Ovary (tissue), 9 donors: ENCODE measurements around the gene SYK. TPM values are rescaled to one million over a fixed set of nuclear protein-coding genes. Genes with fewer than 3 reads are reported as not detected.

Experiments used
- DNase-seq, 5 donors: peaks; one replicate each; pipeline ENCODE4 v3.0.0-alpha.2; 2019 to 2020
- H3K27ac ChIP-seq, 2 donors: fragments of 200-600 bp; one replicate each; pipeline versions ENCODE4 v1.5.1 to v1.8.0; 2019 to 2022
- H3K27me3 ChIP-seq: fragments of 200-600 bp; one replicate; pipeline ENCODE4 v1.8.0; 2022
- H3K36me3 ChIP-seq: fragments of 200-600 bp; sonication (generic); one replicate; pipeline ENCODE4 v1.5.1; 2019
- H3K4me1 ChIP-seq: one replicate; pipeline ENCODE4 v1.8.1; 2013; ENCODE audit warnings: mild to moderate bottlenecking, moderate library complexity; ENCODE audit not compliant: insufficient read depth
- H3K4me3 ChIP-seq: fragments of 200-600 bp; sonication (generic); one replicate; pipeline ENCODE4 v1.5.1; 2017
- H3K9me3 ChIP-seq, 2 donors: fragments of 200-600 bp in 1 of 2; sonication (generic) in 1 of 2; one replicate each; pipeline versions ENCODE4 v1.5.1 to v1.8.1; 2013 to 2019; ENCODE audit warnings: mild to moderate bottlenecking in 1 of 2, moderate library complexity in 1 of 2
- EP300 ChIP-seq: sonication (generic); formaldehyde crosslinking; IDR thresholded peaks from one replicate; pipeline ENCODE4 v1.6.1; 2017; ENCODE audit warnings: antibody characterized with exemption
- POLR2A ChIP-seq: fragments of 450-650 bp; IDR thresholded peaks from one replicate; pipeline ENCODE4 v1.6.1; 2017; ENCODE audit warnings: antibody characterized with exemption, mild to moderate bottlenecking, moderate library complexity
- WGBS, 3 donors: extraction: QIAGEN DNeasy Blood & Tissue Kit in 1 of 3; methylation state at CpG; one replicate each; pipeline versions ENCODE4 v1.1.5 to v1.1.7; 2013 to 2017; 5-methylcytosine and 5-hydroxymethylcytosine counted together
- intact Hi-C, 4 donors: fragments of 100-400 bp; cut with DNase I; formaldehyde crosslinking; loops; one replicate each; pipeline versions ENCODE4 v1.11.0 to v1.15.1; 2022 to 2023
- polyA plus RNA-seq, 2 donors: library from polyadenylated mRNA; stranded (reverse); fragments of 200-250 nt in 1 of 2; fragments of 350-450 nt in 1 of 2; fragmentation: Illumina TruSeq in 1 of 2; extraction: RNeasy Lipid Tissue Mini Kit (QIAGEN cat#74804) in 1 of 2; gene quantifications; one replicate each; pipeline ENCODE4 v1.2.3, GENCODE V29; 2013 to 2014
- total RNA-seq, 7 donors: library from RNA; depleted of rRNA in 2 of 7; stranded (reverse); fragments of >200 nt in 2 of 7; fragmentation: NEBNext Ultra II Directional in 3 of 7; extraction: Animal tissue kit (Norgen Biotek cat#: 25700) in 3 of 7; gene quantifications; one replicate each; pipeline versions ENCODE4 v1.1.0 to v1.2.4, GENCODE V29; 2016 to 2023
- TF ChIP-seq, protein P1 (sequence below), 3 donors: fragments of 450-650 bp in 2 of 3; fragments of 200-600 bp in 1 of 3; IDR thresholded peaks; one replicate each; pipeline versions ENCODE4 v1.5.1 to v1.8.0; 2016 to 2022; ENCODE audit warnings: antibody characterized with exemption in 3 of 3, mild to moderate bottlenecking in 1 of 3
- donor health status: DM: no; HTN: no; CAD: no; lungs with moderate emphysema.
- donor health status: DM: no; HTN: no; CAD: no.
- donor health status: Bipolar disorder and iron deficiency.
- donor health status: DM: yes; HTN: yes; CAD: no.
- donor health status: DM: no; HTN: no; CAD: no.
- donor health status: DM: yes; HTN: yes; CAD: no.

The SYK gene
- total and polyA plus RNA-seq, 9 donors, result 1.4 to 12.0 (median 8.6) TPM

DNA sequence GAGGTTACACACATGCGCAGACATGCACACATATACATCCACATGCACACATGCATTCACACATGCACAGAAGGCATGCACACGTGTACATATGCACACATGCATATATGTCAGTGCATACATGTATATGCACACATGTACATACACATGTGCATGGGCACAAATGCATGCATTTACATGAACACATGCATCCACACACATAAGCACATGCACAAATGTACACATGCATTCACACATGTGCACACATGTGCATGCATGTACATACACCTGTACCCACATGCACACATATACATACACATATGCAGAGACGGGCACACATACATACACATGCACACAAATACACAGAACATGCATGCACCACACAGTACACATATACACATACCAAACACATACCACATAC lies 97.7 kb downstream of the SYK start:
- intact Hi-C loops, result no loop called here
- no peak for DNase-seq
- no peaks in the 10 kb centered on the region for H3K27me3 ChIP-seq
- no peaks in the 10 kb centered on the region for H3K4me1 ChIP-seq
- no peak overlapping the region for H3K27ac ChIP-seq
- TF ChIP-seq EP300 (no peak), POLR2A (no peak)
- TF ChIP-seq, protein P1, sequence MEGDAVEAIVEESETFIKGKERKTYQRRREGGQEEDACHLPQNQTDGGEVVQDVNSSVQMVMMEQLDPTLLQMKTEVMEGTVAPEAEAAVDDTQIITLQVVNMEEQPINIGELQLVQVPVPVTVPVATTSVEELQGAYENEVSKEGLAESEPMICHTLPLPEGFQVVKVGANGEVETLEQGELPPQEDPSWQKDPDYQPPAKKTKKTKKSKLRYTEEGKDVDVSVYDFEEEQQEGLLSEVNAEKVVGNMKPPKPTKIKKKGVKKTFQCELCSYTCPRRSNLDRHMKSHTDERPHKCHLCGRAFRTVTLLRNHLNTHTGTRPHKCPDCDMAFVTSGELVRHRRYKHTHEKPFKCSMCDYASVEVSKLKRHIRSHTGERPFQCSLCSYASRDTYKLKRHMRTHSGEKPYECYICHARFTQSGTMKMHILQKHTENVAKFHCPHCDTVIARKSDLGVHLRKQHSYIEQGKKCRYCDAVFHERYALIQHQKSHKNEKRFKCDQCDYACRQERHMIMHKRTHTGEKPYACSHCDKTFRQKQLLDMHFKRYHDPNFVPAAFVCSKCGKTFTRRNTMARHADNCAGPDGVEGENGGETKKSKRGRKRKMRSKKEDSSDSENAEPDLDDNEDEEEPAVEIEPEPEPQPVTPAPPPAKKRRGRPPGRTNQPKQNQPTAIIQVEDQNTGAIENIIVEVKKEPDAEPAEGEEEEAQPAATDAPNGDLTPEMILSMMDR (IDR thresholded peaks at IDR 0.05), result no peak
- H3K9me3 ChIP-seq, result no peaks in the 10 kb centered on the region
- H3K4me3 ChIP-seq, result no peak overlapping the region
- WGBS, 3 donors, result 93 to 95% (median 95%) methylated on average over 3 of the region's 3 CpGs
- H3K36me3 ChIP-seq, result no peaks in the 10 kb centered on the region

GRCh38 chr9:90900130-90900529 lies 98.5 kb downstream of the SYK start:
- Histone ChIP-seq H3K27ac (no peak overlapping the region), H3K27me3 (no peaks in the 10 kb centered on the region), H3K9me3 (no peaks in the 10 kb centered on the region), H3K36me3 (no peaks in the 10 kb centered on the region), H3K4me1 (no peaks in the 10 kb centered on the region), H3K4me3 (no peak overlapping the region)
- intact Hi-C loops, result no loop called here
- TF ChIP-seq, protein P1 (IDR thresholded peaks at IDR 0.05), result no peak
- TF ChIP-seq EP300, result no peak
- no peak for DNase-seq
- WGBS, 3 donors, result 34 to 48% (median 34%) methylated on average over 5 of the region's 5 CpGs

DNA sequence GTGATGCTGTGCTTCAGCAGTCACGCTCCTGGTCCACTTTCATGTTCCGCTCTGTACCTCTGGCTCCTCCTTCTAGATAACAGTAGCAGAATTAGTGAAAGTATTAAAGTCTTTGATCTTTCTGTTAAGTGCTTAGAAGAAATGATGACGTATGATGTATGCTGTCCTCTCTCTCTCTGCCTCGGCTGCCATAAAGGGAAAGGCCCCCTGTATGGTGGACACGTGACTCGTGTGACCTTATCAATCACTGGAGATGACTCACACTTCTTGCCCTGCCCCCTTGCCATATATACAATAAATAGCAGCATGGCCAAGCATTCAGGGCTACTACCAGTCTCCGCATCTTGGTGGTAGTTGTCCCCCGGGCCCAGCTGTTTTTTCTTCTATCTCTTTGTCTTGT lies 100.3 kb downstream of the SYK start:
- no peak for TF ChIP-seq POLR2A
- no peak for TF ChIP-seq EP300
- TF ChIP-seq, protein P1 (IDR thresholded peaks at IDR 0.05), result no peak
- intact Hi-C loops, result no loop called here
- 89 to 92% (median 92%) methylated on average over 8 of the region's 8 CpGs for WGBS, 3 donors

DNA sequence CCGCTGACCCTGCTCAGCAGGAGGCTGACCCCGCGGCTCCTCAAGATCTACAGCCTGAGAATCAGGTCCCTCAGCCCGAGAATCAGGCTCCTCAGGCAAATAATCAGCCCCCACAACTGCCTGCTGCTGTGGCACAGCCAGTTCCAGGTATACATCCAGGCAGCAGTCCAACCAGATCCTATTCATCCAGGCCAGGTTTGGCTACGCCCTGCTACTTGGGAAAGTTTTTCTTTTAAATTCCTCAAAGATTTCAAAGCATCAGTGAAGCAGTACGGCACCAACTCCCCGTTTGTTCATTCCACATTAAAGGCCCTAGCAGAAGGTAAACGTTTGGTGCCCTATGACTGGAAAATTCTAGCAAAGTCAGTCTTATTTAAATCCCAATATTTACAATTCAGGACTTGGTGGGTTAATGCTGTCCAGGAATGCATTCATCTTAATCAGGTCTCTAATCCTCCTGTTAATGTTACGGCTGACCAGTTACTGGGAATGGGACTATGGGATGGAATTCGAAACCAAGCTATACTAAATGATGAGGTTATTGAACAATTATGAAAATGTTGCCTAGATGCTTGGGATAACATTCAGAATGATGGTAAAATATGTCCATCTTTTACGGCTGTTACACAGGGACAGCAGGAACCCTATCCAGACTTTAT lies 102.3 kb downstream of the SYK start:
- intact Hi-C loops, result no loop called here
- DNase-seq, result no peak
- no peak overlapping the region for H3K4me3 ChIP-seq
- H3K9me3 ChIP-seq, result no peaks in the 10 kb centered on the region
- no peaks in the 10 kb centered on the region for H3K36me3 ChIP-seq
- TF ChIP-seq, protein P1 (IDR thresholded peaks at IDR 0.05), result no peak
- TF ChIP-seq POLR2A, result no peak
- TF ChIP-seq EP300, result no peak
- no peak overlapping the region for H3K27ac ChIP-seq
- no peaks in the 10 kb centered on the region for H3K4me1 ChIP-seq
- no peaks in the 10 kb centered on the region for H3K27me3 ChIP-seq
- WGBS, 3 donors, result 76 to 77% (median 77%) methylated on average over 11 of the region's 11 CpGs

More for the DNA sequence above, 100.3 kb downstream of the SYK start:
- no peaks in the 10 kb centered on the region for H3K9me3 ChIP-seq
- no peak for DNase-seq
- no peaks in the 10 kb centered on the region for H3K4me1 ChIP-seq
- no peaks in the 10 kb centered on the region for H3K36me3 ChIP-seq
- no peaks in the 10 kb centered on the region for H3K27me3 ChIP-seq
- H3K4me3 ChIP-seq, result no peak overlapping the region
- no peak overlapping the region for H3K27ac ChIP-seq
